Fibroblast of pulmonary artery (primary cell): Measurements from ENCODE around the gene AQP5.

Experiments used
- DNase-seq: peaks from one replicate; pipeline ENCODE4 v3.0.0-alpha.2; 2010; ENCODE audit warnings: low read depth
- H3K4me3 ChIP-seq: replicated peaks from 2 replicates; pipeline ENCODE4 v1.5.1; 2011; ENCODE audit warnings: low read depth, mild to moderate bottlenecking, control low read depth, low read length, moderate library complexity
- CTCF ChIP-seq: IDR thresholded peaks from 2 replicates; pipeline ENCODE4 v1.5.1; 2011; ENCODE audit warnings: mild to moderate bottlenecking, control low read depth, low read length, inconsistent platforms; ENCODE audit errors: missing control alignments

AQP5 gene

GRCh38 chr12:49961993-49962764, 507 bp downstream of the AQP5 start:
- H3K4me3 ChIP-seq: no peak overlapping the region
- DNase-seq: no peak
- TF ChIP-seq CTCF: no peak

- H3K4me3 ChIP-seq: no peak overlapping the region
- no peak for TF ChIP-seq CTCF
- no peak for DNase-seq
These were observed 1.4 kb downstream of the AQP5 start for GRCh38 chr12:49962861-49963765.

GRCh38 chr12:49963976-49964815, 2.5 kb downstream of the AQP5 start:
- no peak for TF ChIP-seq CTCF
- no peak overlapping the region for H3K4me3 ChIP-seq
- no peak for DNase-seq

GRCh38 chr12:49964849-49965624, 3.4 kb downstream of the AQP5 start:
- no peak overlapping the region for H3K4me3 ChIP-seq
- no peak for DNase-seq
- no peak for TF ChIP-seq CTCF

GRCh38 chr12:49965836-49966235, 4.2 kb downstream of the AQP5 start:
- DNase-seq: no peak
- no peak for TF ChIP-seq CTCF
- H3K4me3 ChIP-seq: no peak overlapping the region

GRCh38 chr12:49966511-49967041, 4.9 kb downstream of the AQP5 start:
- no peak for TF ChIP-seq CTCF
- no peak overlapping the region for H3K4me3 ChIP-seq
- no peak for DNase-seq
